BE2C (cell line): ENCODE results near the gene SEC24A.
"Not testable (repeated sequence)": the region's sequence is repeated elsewhere in the genome, so short reads cannot be mapped to it uniquely, and the experiment has no call there.

Experiments
- DNase-seq: peaks from one replicate; pipeline ENCODE4 v3.0.0-alpha.2; 2020
- H3K27me3 ChIP-seq: fragments of 250-450 bp; sonication (Bioruptor Pico); 2 replicates; pipeline ENCODE4 v1.5.1; 2020; ENCODE audit warnings: mild to moderate bottlenecking
- H3K36me3 ChIP-seq: fragments of 250-450 bp; sonication (Bioruptor Pico); 2 replicates; pipeline ENCODE4 v1.5.1; 2020; ENCODE audit warnings: mild to moderate bottlenecking
- H3K4me1 ChIP-seq: fragments of 250-450 bp; sonication (Bioruptor Pico); 2 replicates; pipeline ENCODE4 v1.5.1; 2020
- H3K4me3 ChIP-seq: 2 replicates; pipeline ENCODE4 v1.5.1; 2011; ENCODE audit warnings: low read depth, low read length
- H3K9me3 ChIP-seq: fragments of 250-450 bp; sonication (Bioruptor Pico); 2 replicates; pipeline ENCODE4 v1.5.1; 2020
- CTCF ChIP-seq: IDR thresholded peaks from 2 replicates; pipeline ENCODE4 v1.5.1; 2012; ENCODE audit warnings: mild to moderate bottlenecking, low read depth, low read length

Gene SEC24A

GRCh38 chr5:134708301-134708700 is 59.7 kb downstream of the SEC24A start:
- no peak for DNase-seq
- peaks cover 55% of the 10 kb centered on the region for H3K36me3 ChIP-seq
- no peaks in the 10 kb centered on the region for H3K9me3 ChIP-seq
- H3K4me3 ChIP-seq: no peak overlapping the region
- TF ChIP-seq CTCF: no peak
- H3K4me1 ChIP-seq: no peaks in the 10 kb centered on the region
- H3K27me3 ChIP-seq: no peaks in the 10 kb centered on the region

- no peak for DNase-seq
- no peak for TF ChIP-seq CTCF
- no peaks in the 10 kb centered on the region for H3K27me3 ChIP-seq
- H3K9me3 ChIP-seq: no peaks in the 10 kb centered on the region
- H3K4me3 ChIP-seq: no peak overlapping the region
- peaks cover 26% of the 10 kb centered on the region for H3K36me3 ChIP-seq
- no peaks in the 10 kb centered on the region for H3K4me1 ChIP-seq
These were observed 65.5 kb downstream of the SEC24A start for GRCh38 chr5:134714120-134714519.

- Histone ChIP-seq H3K9me3 (no peaks in the 10 kb centered on the region), H3K27me3 (no peaks in the 10 kb centered on the region), H3K4me3 (no peak overlapping the region), H3K4me1 (no peaks in the 10 kb centered on the region), H3K36me3 (peaks cover 23% of the 10 kb centered on the region)
- no peak for DNase-seq
- TF ChIP-seq CTCF: no peak
These were observed 66.0 kb downstream of the SEC24A start for GRCh38 chr5:134714541-134714940.

GRCh38 chr5:134715466-134715865 is 66.9 kb downstream of the SEC24A start:
- not testable (repeated sequence) for H3K4me1 ChIP-seq, DNase-seq
- H3K36me3 ChIP-seq: peaks cover 22% of the 10 kb centered on the region

GRCh38 chr5:134724872-134725271 is 76.3 kb downstream of the SEC24A start:
- TF ChIP-seq CTCF: no peak
- H3K36me3 ChIP-seq: peaks cover 29% of the 10 kb centered on the region
- H3K27me3 ChIP-seq: no peaks in the 10 kb centered on the region
- no peak overlapping the region for H3K4me3 ChIP-seq
- no peaks in the 10 kb centered on the region for H3K4me1 ChIP-seq
- no peak for DNase-seq
- no peaks in the 10 kb centered on the region for H3K9me3 ChIP-seq

More at GRCh38 chr5:134715466-134715865, 66.9 kb downstream of the SEC24A start:
- H3K9me3 ChIP-seq, H3K27me3 ChIP-seq, H3K4me3 ChIP-seq: not testable (repeated sequence)

GRCh38 chr5:134732819-134733218 is 84.2 kb downstream of the SEC24A start:
- H3K27me3 ChIP-seq: no peaks in the 10 kb centered on the region

More at GRCh38 chr5:134732819-134733218, 84.2 kb downstream of the SEC24A start:
- Histone ChIP-seq H3K36me3 (no peaks in the 10 kb centered on the region; the same call in 1 of the 2 replicates), H3K4me1 (no peaks in the 10 kb centered on the region), H3K4me3 (no peak overlapping the region), H3K9me3 (no peaks in the 10 kb centered on the region)
- no peak for DNase-seq
- TF ChIP-seq CTCF: no peak
